HCT116 (cell line): ENCODE results near the gene ANKRD39. TPM values are rescaled to one million over a fixed set of nuclear protein-coding genes. Genes with fewer than 3 reads are reported as not detected.

ENCODE experiments used
- ATAC-seq: fragments of 200-7000 bp; cut with Tn5 transposase; 2 replicates; pipeline ENCODE4 v1.9.1; 2020; ENCODE audit warnings: mild to moderate bottlenecking, moderate library complexity
- BruUV-seq: library from RNA; stranded (reverse); fragments of 400-500 nt; replicated peaks from 2 replicates; lab custom pipeline; 2021; lab: Mats Ljungman, UMichigan
- CTCF ChIA-PET: fragments of 300-600 bp; sonication (Branson Sonifier 250); formaldehyde crosslinking; loops from one replicate; lab custom pipeline; 2021; ENCODE audit warnings: antibody characterized with exemption; lab: Charles Lee
- POLR2A ChIA-PET: fragments of 300-600, 350-600 bp; sonication (Branson Sonifier 250); formaldehyde crosslinking; loops from one replicate; lab custom pipeline; 2021; ENCODE audit warnings: antibody characterized with exemption; lab: Charles Lee
- RAD21 ChIA-PET, 2 experiments: fragments of 300-600 bp; sonication (Branson Sonifier 250); formaldehyde crosslinking; loops; one replicate each; lab custom pipeline; 2023; ENCODE audit warnings: low total read pairs in 2 of 2; ENCODE audit not compliant: uncharacterized antibody in 2 of 2, unreplicated experiment in 2 of 2, low non-redundant PET in 1 of 2; lab: Charles Lee
- DNase-seq: peaks from one replicate; pipeline ENCODE4 v3.0.0-alpha.2; 2010; ENCODE audit warnings: low read depth, low spot score
- H2AFZ ChIP-seq: fragments of 200-600 bp; shearing (Covaris generic), sonication (generic); 2 replicates; pipeline ENCODE4 v1.6.1; 2017; ENCODE audit warnings: low read depth, mixed run types, mixed read lengths, antibody characterized with exemption, low read length; ENCODE audit not compliant: poor library complexity, severe bottlenecking
- H3K27ac ChIP-seq: 2 replicates; pipeline ENCODE4 v1.5.1; 2012; ENCODE audit warnings: low read depth, low read length
- H3K27me3 ChIP-seq: fragments of 200-600 bp; sonication (generic); 2 replicates; pipeline ENCODE4 v1.6.1; 2016; ENCODE audit warnings: mixed run types, low read length, mixed read lengths; ENCODE audit not compliant: insufficient read depth
- H3K36me3 ChIP-seq, 2 experiments: fragments of 200-500 bp in 1 of 2; fragments of 200-600 bp in 1 of 2; sonication (Bioruptor generic) in 1 of 2; sonication (generic) in 1 of 2; 2 replicates each; pipeline versions ENCODE4 v1.5.1 to v1.6.1; 2014 to 2016; ENCODE audit warnings: low read length in 2 of 2, inconsistent platforms in 1 of 2, mixed read lengths in 1 of 2, mixed run types in 1 of 2; ENCODE audit not compliant: insufficient read depth in 2 of 2, control insufficient read depth in 1 of 2
- H3K4me1 ChIP-seq, 2 experiments: fragments of 200-600 bp in 1 of 2; sonication (generic) in 1 of 2; 2 replicates each; pipeline versions ENCODE4 v1.5.1 to v1.6.1; 2012 to 2017; ENCODE audit warnings: low read length in 2 of 2, inconsistent platforms in 1 of 2, mild to moderate bottlenecking in 1 of 2, mixed read lengths in 1 of 2, mixed run types in 1 of 2, moderate library complexity in 1 of 2; ENCODE audit not compliant: insufficient read depth in 2 of 2, control insufficient read depth in 1 of 2
- H3K4me2 ChIP-seq: fragments of 200-600 bp; sonication (generic); 2 replicates; pipeline ENCODE4 v1.6.1; 2017; ENCODE audit warnings: mixed run types, low read length, mixed read lengths
- H3K4me3 ChIP-seq, 2 experiments: fragments of 200-600 bp in 1 of 2; sonication (generic) in 1 of 2; replicated peaks in 1 of 2; 2 replicates each; pipeline ENCODE4 v1.5.1; 2011 to 2016; ENCODE audit warnings: low read length in 2 of 2, control low read depth in 1 of 2, low read depth in 1 of 2, mild to moderate bottlenecking in 1 of 2, mixed read lengths in 1 of 2, mixed run types in 1 of 2
- H3K79me2 ChIP-seq: fragments of 200-600 bp; sonication (generic); 2 replicates; pipeline ENCODE4 v1.6.1; 2017; ENCODE audit warnings: mild to moderate bottlenecking, mixed run types, low read length, moderate library complexity, mixed read lengths; ENCODE audit not compliant: insufficient read depth
- H3K9ac ChIP-seq: fragments of 200-600 bp; sonication (generic); 2 replicates; pipeline ENCODE4 v1.6.1; 2016; ENCODE audit warnings: low read length, mixed read lengths
- H3K9me2 ChIP-seq: fragments of 200-600 bp; sonication (generic), shearing (Covaris generic); 2 replicates; pipeline ENCODE4 v1.6.1; 2017; ENCODE audit warnings: mixed run types, mild to moderate bottlenecking, moderate library complexity; ENCODE audit not compliant: insufficient read depth
- H3K9me3 ChIP-seq, 2 experiments: fragments of 200-500 bp in 1 of 2; fragments of 200-600 bp in 1 of 2; sonication (Bioruptor generic) in 1 of 2; sonication (generic) in 1 of 2; 2 replicates each; pipeline ENCODE4 v1.6.1; 2014 to 2017; ENCODE audit warnings: low read length in 2 of 2, mixed read lengths in 2 of 2, inconsistent platforms in 1 of 2, low read depth in 1 of 2, mild to moderate bottlenecking in 1 of 2, mixed run types in 1 of 2, moderate library complexity in 1 of 2; ENCODE audit not compliant: control insufficient read depth in 1 of 2, insufficient read depth in 1 of 2
- H4K20me1 ChIP-seq: fragments of 200-600 bp; sonication (generic), shearing (Covaris generic); 2 replicates; pipeline ENCODE4 v1.6.1; 2017; ENCODE audit warnings: mixed run types, mild to moderate bottlenecking, moderate library complexity; ENCODE audit not compliant: insufficient read depth
- EGR1 ChIP-seq: IDR thresholded peaks from 2 replicates; pipeline ENCODE4 v1.6.1; 2012; ENCODE audit warnings: low read depth
- ELF1 ChIP-seq: IDR thresholded peaks from 2 replicates; pipeline ENCODE4 v1.6.1; 2012; ENCODE audit warnings: low read depth, borderline replicate concordance
- EZH2phosphoT487 ChIP-seq: fragments of 200-600 bp; IDR thresholded peaks from 2 replicates; pipeline ENCODE4 v1.6.1; 2018; ENCODE audit warnings: antibody characterized with exemption, borderline replicate concordance
- JUND ChIP-seq: IDR thresholded peaks from 2 replicates; pipeline ENCODE4 v1.6.1; 2012
- POLR2A ChIP-seq: IDR thresholded peaks from 2 replicates; pipeline ENCODE4 v1.7.0; 2011; ENCODE audit warnings: borderline replicate concordance; ENCODE audit not compliant: insufficient read depth, insufficient read length; ENCODE audit errors: extremely low read depth
- RAD21 ChIP-seq: IDR thresholded peaks from 2 replicates; pipeline ENCODE4 v1.6.1; 2012; ENCODE audit warnings: low read depth, mild to moderate bottlenecking
- SP1 ChIP-seq: IDR thresholded peaks from 2 replicates; pipeline ENCODE4 v1.6.1; 2012; ENCODE audit warnings: low read depth
- SRF ChIP-seq: IDR thresholded peaks from 2 replicates; pipeline ENCODE4 v1.6.1; 2012; ENCODE audit warnings: low read depth
- TCF7L2 ChIP-seq: IDR thresholded peaks from 2 replicates; pipeline ENCODE4 v1.7.0; 2011; ENCODE audit warnings: borderline replicate concordance, inconsistent platforms; ENCODE audit not compliant: insufficient read depth, insufficient read length; ENCODE audit errors: extremely low read depth
- ZFX ChIP-seq: fragments of 450-650 bp; IDR thresholded peaks from 2 replicates; pipeline ENCODE4 v1.6.1; 2017
- ZNF274 ChIP-seq: fragments of 200-500 bp; sonication (Bioruptor generic); IDR thresholded peaks from 2 replicates; pipeline ENCODE4 v1.6.1; 2014; ENCODE audit warnings: mild to moderate bottlenecking, low read depth, low read length, inconsistent platforms
- intact Hi-C: fragments of 100-400 bp; cut with micrococcal nuclease; formaldehyde crosslinking; loops from 2 replicates; pipeline ENCODE4 v1.10.0; 2022
- total RNA-seq: library from RNA; stranded (reverse); gene quantifications from one replicate; pipeline ENCODE4 v1.2.1, GENCODE V29; 2021; ENCODE audit not compliant: unreplicated experiment
- TF ChIP-seq, protein P1 (sequence below), 3 experiments: fragments of 200-600 bp in 1 of 3; sonication (generic) in 1 of 3; IDR thresholded peaks in 2 of 3; conservative IDR thresholded peaks in 1 of 3; 2 replicates each; pipeline ENCODE4 v1.5.1; 2012 to 2017; ENCODE audit warnings: low read depth in 2 of 3, low read length in 2 of 3, antibody characterized with exemption in 1 of 3, borderline replicate concordance in 1 of 3, control low read depth in 1 of 3, mild to moderate bottlenecking in 1 of 3, mixed read lengths in 1 of 3, mixed run types in 1 of 3, moderate library complexity in 1 of 3; ENCODE audit not compliant: insufficient read depth in 1 of 3
- TF ChIP-seq, protein P2 (sequence below): IDR thresholded peaks from 2 replicates; pipeline ENCODE4 v1.6.1; 2012
- TF ChIP-seq, protein P3 (sequence below): IDR thresholded peaks from 2 replicates; pipeline ENCODE4 v1.6.1; 2011; ENCODE audit warnings: mild to moderate bottlenecking, low read length, moderate library complexity; ENCODE audit not compliant: insufficient replicate concordance; ENCODE audit errors: extremely low read depth
- TF ChIP-seq, protein P4 (sequence below): IDR thresholded peaks from 2 replicates; pipeline ENCODE4 v1.6.1; 2012

ANKRD39 gene
- total RNA-seq, 1 experiment from 2014 or later: 24.2 TPM

DNA sequence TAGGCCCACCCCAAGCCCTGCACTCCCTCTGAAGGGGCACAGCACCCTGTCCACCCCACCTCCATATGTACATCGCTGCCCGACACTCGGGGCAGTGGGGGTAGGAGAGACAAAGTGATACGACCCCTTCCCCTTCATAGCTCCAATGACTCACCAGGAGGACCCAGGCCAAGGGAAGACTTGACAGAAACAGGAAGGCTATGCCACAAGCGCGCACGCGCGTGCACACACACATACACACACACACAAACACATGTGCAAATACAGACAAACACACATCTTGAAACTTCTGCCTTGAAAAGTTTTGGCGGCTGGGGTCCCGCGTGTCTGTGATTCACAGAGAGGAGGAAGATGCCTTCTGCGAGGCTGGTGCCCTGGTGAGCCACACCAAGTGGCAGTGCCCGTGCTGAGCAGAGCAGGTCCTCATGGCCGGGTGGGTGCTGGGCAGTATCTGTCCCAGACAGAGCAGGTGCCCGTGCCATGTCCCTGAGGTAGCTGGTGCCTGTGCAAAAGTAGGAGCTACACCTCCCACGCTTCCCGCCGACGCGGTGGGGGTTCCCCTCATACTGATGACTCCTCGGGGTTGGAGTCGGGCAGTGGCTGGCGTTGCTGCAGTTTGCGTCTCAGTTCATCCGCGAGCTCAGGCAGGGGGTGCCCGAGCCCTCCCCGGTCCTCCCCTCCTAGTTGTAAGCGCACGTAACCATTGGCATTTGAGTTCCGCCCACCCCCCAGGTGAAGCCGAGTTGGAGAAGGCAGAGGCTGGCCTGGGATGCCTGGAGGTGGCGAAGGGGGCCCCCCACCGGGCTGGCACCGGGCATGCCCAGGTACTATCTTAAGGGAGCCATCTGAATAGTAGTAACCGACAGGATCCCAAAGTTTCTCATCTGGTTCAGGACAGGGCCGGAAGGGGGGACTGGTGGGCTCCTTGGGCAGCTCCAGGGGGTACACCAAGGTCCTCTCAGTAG is 2.5 kb upstream of the ANKRD39 start:
- no peak overlapping the region for H3K9ac ChIP-seq
- H4K20me1 ChIP-seq: no peaks in the 10 kb centered on the region
- peaks cover 19% of the 10 kb centered on the region for H3K79me2 ChIP-seq
- H3K9me2 ChIP-seq: no peaks in the 10 kb centered on the region
- TF ChIP-seq EGR1: no peak
- no peak for TF ChIP-seq SP1
- H3K9me3 ChIP-seq: no peaks in the 10 kb centered on the region
- POLR2A ChIA-PET: no interaction called here
- no TSS peak for BruUV-seq
- DNase-seq (no peak), ATAC-seq (no peak)
- peaks cover 9 to 20% of the 10 kb centered on the region in 2 experiments for H3K4me1 ChIP-seq
- CTCF ChIA-PET: interaction anchor here (1.1 kb wide), 1 partner anchor 91 kb away, joined by 3 read pairs; no protein-coding TSS in a partner anchor
- no peak overlapping the region for H3K27ac ChIP-seq
- H3K27me3 ChIP-seq: no peaks in the 10 kb centered on the region
- H2AFZ ChIP-seq: no peak overlapping the region
- intact Hi-C loops: no loop called here
- no peak overlapping the region for H3K4me2 ChIP-seq
- H3K4me3 ChIP-seq: no peak overlapping the region
- RAD21 ChIA-PET: no interaction called here
- H3K36me3 ChIP-seq: peaks cover 28 to 29% of the 10 kb centered on the region in 2 experiments

DNA sequence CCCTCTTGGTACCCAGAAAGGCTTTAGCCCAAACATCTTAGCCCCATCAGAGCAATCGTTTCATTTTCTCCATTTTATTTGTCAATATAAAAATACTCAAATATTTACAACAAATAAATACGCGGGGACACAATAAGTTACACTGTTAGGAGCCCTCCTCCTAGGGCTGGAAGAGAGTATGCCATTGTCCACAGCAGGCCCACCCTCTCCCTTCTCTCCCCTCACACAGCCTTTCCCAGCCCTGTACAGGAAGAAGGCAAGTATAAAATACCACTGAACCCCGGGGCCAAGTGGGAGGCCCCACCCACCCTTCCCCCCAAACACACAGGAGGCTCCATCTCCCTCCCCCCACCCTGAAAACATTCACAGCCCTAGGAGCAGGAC is 1.9 kb upstream of the ANKRD39 start:
- Histone ChIP-seq H3K9me3 (no peaks in the 10 kb centered on the region), H3K79me2 (peaks cover 24% of the 10 kb centered on the region), H4K20me1 (no peaks in the 10 kb centered on the region), H3K9me2 (no peaks in the 10 kb centered on the region), H3K4me3 (no peak overlapping the region), H3K4me2 (no peak overlapping the region), H3K4me1 (peaks cover 9 to 20% of the 10 kb centered on the region in 2 experiments), H2AFZ (no peak overlapping the region), H3K27me3 (no peaks in the 10 kb centered on the region), H3K9ac (no peak overlapping the region), H3K36me3 (peaks cover 28 to 29% of the 10 kb centered on the region in 2 experiments), H3K27ac (no peak overlapping the region; the same call in 1 of the 2 replicates)
- ChIA-PET CTCF (no interaction called here), POLR2A (no interaction called here), RAD21 (interaction anchor here in 1 of 2 experiments (2.4 kb wide), 1 partner anchor 9 kb away, joined by 6 read pairs; no protein-coding TSS in a partner anchor)
- ATAC-seq (no peak), DNase-seq (no peak)
- no TSS peak for BruUV-seq
- intact Hi-C loops: loop anchor here (2.0 kb wide), 1 partner anchor 253 kb away; the partner anchor contains the start of gene ANKRD36
- TF ChIP-seq, protein P1, sequence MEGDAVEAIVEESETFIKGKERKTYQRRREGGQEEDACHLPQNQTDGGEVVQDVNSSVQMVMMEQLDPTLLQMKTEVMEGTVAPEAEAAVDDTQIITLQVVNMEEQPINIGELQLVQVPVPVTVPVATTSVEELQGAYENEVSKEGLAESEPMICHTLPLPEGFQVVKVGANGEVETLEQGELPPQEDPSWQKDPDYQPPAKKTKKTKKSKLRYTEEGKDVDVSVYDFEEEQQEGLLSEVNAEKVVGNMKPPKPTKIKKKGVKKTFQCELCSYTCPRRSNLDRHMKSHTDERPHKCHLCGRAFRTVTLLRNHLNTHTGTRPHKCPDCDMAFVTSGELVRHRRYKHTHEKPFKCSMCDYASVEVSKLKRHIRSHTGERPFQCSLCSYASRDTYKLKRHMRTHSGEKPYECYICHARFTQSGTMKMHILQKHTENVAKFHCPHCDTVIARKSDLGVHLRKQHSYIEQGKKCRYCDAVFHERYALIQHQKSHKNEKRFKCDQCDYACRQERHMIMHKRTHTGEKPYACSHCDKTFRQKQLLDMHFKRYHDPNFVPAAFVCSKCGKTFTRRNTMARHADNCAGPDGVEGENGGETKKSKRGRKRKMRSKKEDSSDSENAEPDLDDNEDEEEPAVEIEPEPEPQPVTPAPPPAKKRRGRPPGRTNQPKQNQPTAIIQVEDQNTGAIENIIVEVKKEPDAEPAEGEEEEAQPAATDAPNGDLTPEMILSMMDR (IDR thresholded peaks at IDR 0.05 in 2 of 3, conservative IDR thresholded peaks at IDR 0.05 in 1 of 3; ENCODE audit: borderline replicate concordance in 1 of 3, insufficient read depth in 1 of 3, low read depth in 2 of 3, low read length in 2 of 3): no peak
- TF ChIP-seq RAD21: no peak
- TF ChIP-seq EZH2phosphoT487: no peak
- TF ChIP-seq TCF7L2: no peak
- no peak for TF ChIP-seq SRF
- TF ChIP-seq, protein P2, sequence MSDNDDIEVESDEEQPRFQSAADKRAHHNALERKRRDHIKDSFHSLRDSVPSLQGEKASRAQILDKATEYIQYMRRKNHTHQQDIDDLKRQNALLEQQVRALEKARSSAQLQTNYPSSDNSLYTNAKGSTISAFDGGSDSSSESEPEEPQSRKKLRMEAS: no peak
- TF ChIP-seq ZNF274: no peak
- TF ChIP-seq, protein P3, sequence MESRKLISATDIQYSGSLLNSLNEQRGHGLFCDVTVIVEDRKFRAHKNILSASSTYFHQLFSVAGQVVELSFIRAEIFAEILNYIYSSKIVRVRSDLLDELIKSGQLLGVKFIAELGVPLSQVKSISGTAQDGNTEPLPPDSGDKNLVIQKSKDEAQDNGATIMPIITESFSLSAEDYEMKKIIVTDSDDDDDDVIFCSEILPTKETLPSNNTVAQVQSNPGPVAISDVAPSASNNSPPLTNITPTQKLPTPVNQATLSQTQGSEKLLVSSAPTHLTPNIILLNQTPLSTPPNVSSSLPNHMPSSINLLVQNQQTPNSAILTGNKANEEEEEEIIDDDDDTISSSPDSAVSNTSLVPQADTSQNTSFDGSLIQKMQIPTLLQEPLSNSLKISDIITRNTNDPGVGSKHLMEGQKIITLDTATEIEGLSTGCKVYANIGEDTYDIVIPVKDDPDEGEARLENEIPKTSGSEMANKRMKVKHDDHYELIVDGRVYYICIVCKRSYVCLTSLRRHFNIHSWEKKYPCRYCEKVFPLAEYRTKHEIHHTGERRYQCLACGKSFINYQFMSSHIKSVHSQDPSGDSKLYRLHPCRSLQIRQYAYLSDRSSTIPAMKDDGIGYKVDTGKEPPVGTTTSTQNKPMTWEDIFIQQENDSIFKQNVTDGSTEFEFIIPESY: no peak
- TF ChIP-seq, protein P4, sequence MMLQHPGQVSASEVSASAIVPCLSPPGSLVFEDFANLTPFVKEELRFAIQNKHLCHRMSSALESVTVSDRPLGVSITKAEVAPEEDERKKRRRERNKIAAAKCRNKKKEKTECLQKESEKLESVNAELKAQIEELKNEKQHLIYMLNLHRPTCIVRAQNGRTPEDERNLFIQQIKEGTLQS: no peak
- no peak for TF ChIP-seq JUND
- no peak for TF ChIP-seq ZFX
- no peak for TF ChIP-seq ELF1
- no peak for TF ChIP-seq POLR2A
- TF ChIP-seq EGR1: no peak
